GM12872 (cell line): ENCODE measurements around the gene CHST12.

Experiments
- TF ChIP-seq, protein P1 (sequence below): IDR thresholded peaks from 3 replicates; pipeline ENCODE4 v1.5.1; 2011; ENCODE audit warnings: low read depth, mild to moderate bottlenecking, low read length, moderate library complexity; ENCODE audit not compliant: insufficient read depth

Gene CHST12

DNA sequence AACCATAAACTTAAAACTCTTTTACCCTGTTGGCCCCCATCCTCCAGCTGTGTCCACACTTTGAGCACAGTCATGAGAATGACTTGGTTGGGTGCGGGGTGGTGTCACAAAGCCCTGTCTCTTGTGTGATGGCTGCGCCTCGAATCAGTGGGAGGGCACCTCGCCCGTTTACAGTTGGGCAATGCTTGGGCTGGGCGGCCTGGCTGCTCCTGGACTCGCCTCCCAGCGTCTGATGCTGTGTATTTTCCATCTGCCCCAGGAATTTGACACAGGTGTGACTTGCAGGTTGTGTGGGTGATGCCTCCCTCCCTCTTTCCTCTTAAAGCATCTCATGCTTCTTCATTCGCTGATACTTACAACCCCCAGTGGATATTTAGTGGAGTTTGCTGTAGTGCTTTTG is 33.7 kb downstream of the CHST12 start:
- TF ChIP-seq, protein P1, sequence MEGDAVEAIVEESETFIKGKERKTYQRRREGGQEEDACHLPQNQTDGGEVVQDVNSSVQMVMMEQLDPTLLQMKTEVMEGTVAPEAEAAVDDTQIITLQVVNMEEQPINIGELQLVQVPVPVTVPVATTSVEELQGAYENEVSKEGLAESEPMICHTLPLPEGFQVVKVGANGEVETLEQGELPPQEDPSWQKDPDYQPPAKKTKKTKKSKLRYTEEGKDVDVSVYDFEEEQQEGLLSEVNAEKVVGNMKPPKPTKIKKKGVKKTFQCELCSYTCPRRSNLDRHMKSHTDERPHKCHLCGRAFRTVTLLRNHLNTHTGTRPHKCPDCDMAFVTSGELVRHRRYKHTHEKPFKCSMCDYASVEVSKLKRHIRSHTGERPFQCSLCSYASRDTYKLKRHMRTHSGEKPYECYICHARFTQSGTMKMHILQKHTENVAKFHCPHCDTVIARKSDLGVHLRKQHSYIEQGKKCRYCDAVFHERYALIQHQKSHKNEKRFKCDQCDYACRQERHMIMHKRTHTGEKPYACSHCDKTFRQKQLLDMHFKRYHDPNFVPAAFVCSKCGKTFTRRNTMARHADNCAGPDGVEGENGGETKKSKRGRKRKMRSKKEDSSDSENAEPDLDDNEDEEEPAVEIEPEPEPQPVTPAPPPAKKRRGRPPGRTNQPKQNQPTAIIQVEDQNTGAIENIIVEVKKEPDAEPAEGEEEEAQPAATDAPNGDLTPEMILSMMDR = no peak

DNA sequence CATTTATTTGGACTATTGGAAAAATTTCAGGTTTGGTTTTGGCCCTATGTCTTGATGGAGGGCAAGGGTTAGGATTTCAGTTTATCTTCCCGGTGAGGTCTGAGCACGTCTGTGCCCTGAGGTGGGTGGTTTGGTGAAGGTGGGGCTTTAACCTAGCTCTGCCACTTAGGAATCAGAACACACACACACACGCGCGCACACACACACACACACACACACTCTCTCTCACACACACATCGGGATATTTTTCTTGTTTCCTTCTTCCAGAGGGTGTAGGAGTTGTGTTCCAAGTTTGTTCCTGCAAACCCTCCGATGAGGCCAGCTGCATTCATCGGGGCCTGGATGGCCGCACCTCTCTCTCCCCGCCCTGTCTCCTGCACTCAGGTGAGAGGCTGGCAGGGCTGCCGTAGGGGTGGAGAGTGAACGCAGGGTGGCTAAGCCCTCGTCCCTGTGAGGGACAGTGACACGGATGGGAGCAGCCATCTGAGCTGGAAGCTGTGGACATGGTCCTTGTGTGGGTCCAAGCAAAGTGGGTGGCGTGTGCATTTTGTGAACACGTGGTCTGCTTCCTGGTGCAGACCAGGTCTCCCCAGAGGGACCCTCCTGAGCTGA is 34.2 kb downstream of the CHST12 start:
- TF ChIP-seq, protein P1 = no peak

DNA sequence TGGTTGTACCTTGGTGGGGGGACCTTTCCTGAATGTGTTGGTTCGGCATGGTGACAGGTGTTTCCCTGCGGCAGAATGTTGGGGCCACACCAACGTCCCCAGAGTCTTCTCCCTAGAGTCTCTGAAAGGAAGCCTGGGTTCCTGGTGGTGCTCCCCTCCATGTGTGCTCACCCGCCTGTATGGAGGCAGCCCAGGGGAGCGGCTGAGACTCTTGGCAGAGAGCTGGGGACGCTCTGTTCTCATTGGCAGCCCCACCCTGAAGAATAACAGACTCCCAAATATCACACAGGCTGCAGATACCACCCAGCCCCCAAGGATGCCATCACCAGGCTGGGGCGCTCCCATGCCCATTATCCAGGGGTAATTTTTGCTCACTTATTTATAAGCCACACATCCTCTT is 34.8 kb downstream of the CHST12 start:
- TF ChIP-seq, protein P1 = no peak

DNA sequence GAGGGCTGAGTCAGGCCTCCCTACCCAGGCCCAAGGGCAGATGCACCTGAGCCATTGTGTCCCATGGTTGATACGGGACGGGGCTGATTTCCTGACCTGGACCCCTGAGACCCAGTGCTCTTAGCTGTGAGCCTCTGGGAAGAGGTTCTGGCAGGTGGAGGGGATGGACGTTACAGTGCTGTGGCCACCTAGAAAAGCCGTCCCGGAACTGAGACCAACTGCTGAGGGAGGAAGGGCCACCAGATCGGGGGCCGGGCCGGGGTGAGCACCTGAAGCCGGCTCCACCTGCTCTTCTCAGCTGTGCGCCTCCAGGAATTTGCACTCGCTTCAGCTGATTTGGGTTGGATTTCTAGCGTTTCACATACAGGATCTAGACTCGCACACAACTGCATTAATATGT is 35.4 kb downstream of the CHST12 start:
- TF ChIP-seq, protein P1 = no peak

DNA sequence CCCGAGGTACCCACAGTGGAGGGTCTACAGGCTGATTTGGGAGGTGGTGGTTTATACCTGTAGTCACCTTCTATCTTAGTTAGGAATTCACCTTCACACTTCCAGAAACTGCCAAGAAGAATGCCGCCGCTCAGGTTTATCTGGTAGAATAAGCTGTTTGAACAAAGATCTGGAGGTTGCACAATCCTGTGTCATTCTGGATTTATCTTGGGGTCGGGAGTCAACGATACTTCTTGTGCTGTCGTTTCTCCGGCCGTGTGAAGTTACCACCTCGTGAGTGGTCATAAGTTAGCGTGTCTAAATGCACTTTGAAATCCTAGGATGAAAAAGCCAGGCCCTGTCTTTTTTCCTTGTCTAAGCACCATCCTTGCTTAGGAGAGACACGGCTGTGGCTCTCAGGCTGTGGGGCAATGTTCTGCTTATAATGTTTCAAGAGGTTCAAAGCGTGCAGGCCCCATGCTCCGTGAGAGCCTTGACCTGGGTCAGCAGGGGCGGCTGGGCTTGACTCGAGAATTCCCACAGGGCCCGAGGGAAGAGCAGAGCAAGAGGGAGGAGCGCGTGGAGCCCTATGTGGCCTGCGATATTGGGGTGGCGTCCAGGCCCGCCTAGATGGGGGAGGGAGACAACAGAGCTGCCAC is 37.3 kb downstream of the CHST12 start:
- TF ChIP-seq, protein P1 = no peak

DNA sequence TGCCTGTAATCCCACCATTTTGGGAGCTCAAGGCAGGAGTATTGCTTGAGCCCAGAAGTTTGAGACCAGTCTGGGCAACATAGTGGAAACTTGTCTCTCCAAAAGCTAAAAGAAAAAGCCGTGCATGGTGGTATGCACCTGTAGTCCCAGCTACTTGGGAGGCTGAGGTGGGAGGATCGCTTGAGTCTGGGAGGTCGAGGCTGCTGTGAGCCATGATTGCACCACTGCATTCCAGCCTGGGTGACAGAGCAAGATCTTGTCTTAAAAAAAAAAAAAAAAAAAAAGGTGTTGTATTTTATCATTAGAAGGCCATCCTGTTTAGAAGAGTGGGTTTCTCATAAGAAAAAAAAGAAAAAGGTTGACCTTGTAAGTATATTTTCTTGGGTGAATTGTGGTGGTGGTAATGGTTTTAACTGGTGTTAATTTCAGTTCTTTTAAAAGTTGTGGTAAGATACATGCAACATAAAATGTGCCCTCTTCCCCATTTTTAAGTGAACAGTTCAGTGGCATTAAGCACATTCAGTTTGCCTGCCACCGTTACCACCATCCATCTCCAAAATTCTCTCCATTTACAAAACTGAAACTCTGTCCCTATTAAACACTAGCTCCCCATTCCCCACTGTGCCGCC is 38.1 kb downstream of the CHST12 start:
- TF ChIP-seq, protein P1 = no peak

DNA sequence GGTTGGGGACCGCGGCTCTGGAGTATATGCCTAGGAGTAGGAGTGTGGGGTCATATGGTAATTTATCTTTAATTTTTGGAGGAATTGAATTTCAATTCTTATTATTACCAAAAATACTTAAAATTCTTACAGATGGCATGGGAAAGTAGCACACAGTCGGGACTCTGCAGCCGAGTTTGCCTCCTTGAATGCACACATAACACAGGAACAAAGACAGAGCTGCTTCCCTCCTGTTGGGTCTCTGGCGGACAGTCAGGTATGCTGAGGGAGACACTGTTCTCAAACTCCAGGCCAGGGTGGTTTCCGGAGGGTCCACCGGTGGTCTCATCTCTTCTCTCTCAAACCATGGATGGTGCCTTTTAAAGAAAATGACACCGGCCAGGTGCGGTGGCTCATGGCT is 40.1 kb downstream of the CHST12 start:
- TF ChIP-seq, protein P1 = no peak
